ENCODE results near the gene RPS27. TPM values are rescaled to one million over a fixed set of nuclear protein-coding genes. Genes with fewer than 3 reads are reported as not detected.

Gene RPS27
- total and polyA plus RNA-seq, 4 donors = 452 to 3,145 (median 1,349) TPM

- Histone ChIP-seq H3K27ac (ENCODE audit: low read depth in 1 of 2, low read length in 2 of 2) (no peak overlapping the region), H3K4me1 (ENCODE audit: control insufficient read depth in 4 of 4, insufficient read depth in 4 of 4, low read length in 3 of 4) (peaks cover 0 to 5% (median 2%) of the 10 kb centered on the region in 4 donors)
Measured at GRCh38 chr1:154000420-154000819, 9.9 kb downstream of the RPS27 start.

GRCh38 chr1:154006136-154006535 is 15.6 kb downstream of the RPS27 start:
- no peak overlapping the region for H3K4me3 ChIP-seq (ENCODE audit: low read depth in 1 of 3, low read length in 3 of 3)
- 97% methylated on average over 3 of the region's 3 CpGs for WGBS
- H3K36me3 ChIP-seq (ENCODE audit: control insufficient read depth in 4 of 4, insufficient read depth in 3 of 4, low read depth in 1 of 4, low read length in 3 of 4) = no peaks in the 10 kb centered on the region
- H3K9me3 ChIP-seq (ENCODE audit: control insufficient read depth in 4 of 4, low read length in 3 of 4) = no peaks in the 10 kb centered on the region
- DNase-seq (ENCODE audit: low spot score) = no peak
- no peak overlapping the region for H3K27ac ChIP-seq (ENCODE audit: low read depth in 1 of 2, low read length in 2 of 2)
- no peaks in the 10 kb centered on the region for H3K27me3 ChIP-seq (ENCODE audit: control insufficient read depth in 4 of 4, insufficient read depth in 4 of 4, low read length in 3 of 4)
- no peak overlapping the region for H3K9ac ChIP-seq (ENCODE audit: low read depth in 1 of 2, low read length in 2 of 2)
- no peaks in the 10 kb centered on the region for H3K4me1 ChIP-seq (ENCODE audit: control insufficient read depth in 4 of 4, insufficient read depth in 4 of 4, low read length in 3 of 4)
- TF ChIP-seq EGR1 (IDR thresholded peaks at IDR 0.05; ENCODE audit: low read depth in 2 of 2) (no peak), GABPA (IDR thresholded peaks at IDR 0.05 in 1 of 2, conservative IDR thresholded peaks at IDR 0.05 in 1 of 2) (no peak), ZBTB33 (IDR thresholded peaks at IDR 0.05) (no peak), MAX (IDR thresholded peaks at IDR 0.05) (no peak), HNF4A (conservative IDR thresholded peaks at IDR 0.05) (no peak), SP1 (IDR thresholded peaks at IDR 0.05) (no peak), REST (IDR thresholded peaks at IDR 0.05) (no peak), FOXA1 (IDR thresholded peaks at IDR 0.05) (no peak), YY1 (IDR thresholded peaks at IDR 0.05) (no peak), TAF1 (conservative IDR thresholded peaks at IDR 0.05) (no peak)

More at GRCh38 chr1:154000420-154000819, 9.9 kb downstream of the RPS27 start:
- Histone ChIP-seq H3K4me3 (ENCODE audit: low read depth in 1 of 3, low read length in 3 of 3) (no peak overlapping the region), H3K27me3 (ENCODE audit: control insufficient read depth in 4 of 4, insufficient read depth in 4 of 4, low read length in 3 of 4) (no peaks in the 10 kb centered on the region), H3K36me3 (ENCODE audit: control insufficient read depth in 4 of 4, insufficient read depth in 3 of 4, low read depth in 1 of 4, low read length in 3 of 4) (peaks cover 0 to 4% (median 1%) of the 10 kb centered on the region in 4 donors), H3K9me3 (ENCODE audit: control insufficient read depth in 4 of 4, low read length in 3 of 4) (no peaks in the 10 kb centered on the region), H3K9ac (ENCODE audit: low read depth in 1 of 2, low read length in 2 of 2) (no peak overlapping the region)
- no peak for TF ChIP-seq REST (IDR thresholded peaks at IDR 0.05)
- no peak for TF ChIP-seq SP1 (IDR thresholded peaks at IDR 0.05)
- TF ChIP-seq EGR1 (IDR thresholded peaks at IDR 0.05; ENCODE audit: low read depth in 2 of 2) = no peak
- no peak for TF ChIP-seq HNF4G (IDR thresholded peaks at IDR 0.05)
- no peak for TF ChIP-seq RXRA (IDR thresholded peaks at IDR 0.05)
- no peak for TF ChIP-seq ZBTB33 (IDR thresholded peaks at IDR 0.05)
- no peak for TF ChIP-seq MAX (IDR thresholded peaks at IDR 0.05)
- no peak for TF ChIP-seq HNF4A (conservative IDR thresholded peaks at IDR 0.05)
- WGBS = 93% methylated on average over 4 of the region's 4 CpGs
- no peak for DNase-seq (ENCODE audit: low spot score)

All from liver (tissue), 9 donors.